Measurements from ENCODE around the gene MSRB1.

MSRB1 gene

GRCh38 chr16:1973461-1974156, 30.6 kb upstream of the MSRB1 start:
- no peak for TF ChIP-seq GATA2 (IDR thresholded peaks at IDR 0.05; ENCODE audit: low read depth, low read length)
- TF ChIP-seq GATA3 (IDR thresholded peaks at IDR 0.05; ENCODE audit: low read depth, low read length): no peak

- TF ChIP-seq GATA3 (IDR thresholded peaks at IDR 0.05; ENCODE audit: low read depth, low read length): no peak
- no peak for TF ChIP-seq GATA2 (IDR thresholded peaks at IDR 0.05; ENCODE audit: low read depth, low read length)
Measured at GRCh38 chr16:1972490-1972877, 29.5 kb upstream of the MSRB1 start.

- TF ChIP-seq GATA2 (IDR thresholded peaks at IDR 0.05; ENCODE audit: low read depth, low read length) (peak; percentile 15; the same call in 1 of the 2 replicates), GATA3 (IDR thresholded peaks at IDR 0.05; ENCODE audit: low read depth, low read length) (no peak)
Measured at GRCh38 chr16:1971796-1972489, 28.9 kb upstream of the MSRB1 start, which contains the start of gene TBL3. Gene TBL3, plus strand, starts transcription at chr16:1972053. Its CDS starts 112 bp downstream, at chr16:1972165.

GRCh38 chr16:1968146-1968953, 25.4 kb upstream of the MSRB1 start:
- TF ChIP-seq GATA2 (IDR thresholded peaks at IDR 0.05; ENCODE audit: low read depth, low read length) (no peak), GATA3 (IDR thresholded peaks at IDR 0.05; ENCODE audit: low read depth, low read length) (no peak)

- TF ChIP-seq GATA3 (IDR thresholded peaks at IDR 0.05; ENCODE audit: low read depth, low read length) (no peak), GATA2 (IDR thresholded peaks at IDR 0.05; ENCODE audit: low read depth, low read length) (no peak)
Measured at GRCh38 chr16:1966460-1966859, 23.5 kb upstream of the MSRB1 start, which contains the start of gene RNF151. Gene RNF151, plus strand, starts transcription at chr16:1966856. Its CDS starts 26 bp downstream, at chr16:1966882.

- TF ChIP-seq GATA3 (IDR thresholded peaks at IDR 0.05; ENCODE audit: low read depth, low read length) (no peak), GATA2 (IDR thresholded peaks at IDR 0.05; ENCODE audit: low read depth, low read length) (no peak)
Measured at GRCh38 chr16:1965396-1966001, 22.5 kb upstream of the MSRB1 start.

GRCh38 chr16:1964506-1965395, 21.8 kb upstream of the MSRB1 start, which contains the start of gene RPS2:
Gene RPS2, minus strand, starts transcription at chr16:1964826. Its CDS starts 201 bp downstream, at chr16:1964625.
- TF ChIP-seq GATA2 (IDR thresholded peaks at IDR 0.05; ENCODE audit: low read depth, low read length): no peak
- no peak for TF ChIP-seq GATA3 (IDR thresholded peaks at IDR 0.05; ENCODE audit: low read depth, low read length)

GRCh38 chr16:1963806-1964505, 21.0 kb upstream of the MSRB1 start:
- no peak for TF ChIP-seq GATA2 (IDR thresholded peaks at IDR 0.05; ENCODE audit: low read depth, low read length)
- no peak for TF ChIP-seq GATA3 (IDR thresholded peaks at IDR 0.05; ENCODE audit: low read depth, low read length)

GRCh38 chr16:1961651-1962067, 18.7 kb upstream of the MSRB1 start:
- no peak for TF ChIP-seq GATA3 (IDR thresholded peaks at IDR 0.05; ENCODE audit: low read depth, low read length)

GRCh38 chr16:1960665-1961630, 17.9 kb upstream of the MSRB1 start:
- no peak for TF ChIP-seq GATA2 (IDR thresholded peaks at IDR 0.05; ENCODE audit: low read depth, low read length)
- TF ChIP-seq GATA3 (IDR thresholded peaks at IDR 0.05; ENCODE audit: low read depth, low read length): no peak

GRCh38 chr16:1959269-1960039, 16.5 kb upstream of the MSRB1 start, which contains the start of gene NDUFB10:
Gene NDUFB10, plus strand, starts transcription at chr16:1959538. Its CDS starts 87 bp downstream, at chr16:1959625.
- TF ChIP-seq GATA2 (IDR thresholded peaks at IDR 0.05; ENCODE audit: low read depth, low read length): no peak; the same call in 1 of the 2 replicates
- no peak for TF ChIP-seq GATA3 (IDR thresholded peaks at IDR 0.05; ENCODE audit: low read depth, low read length)

Measured in SH-SY5Y (cell line).